Measurements from ENCODE around the gene ARHGEF11. TPM values are rescaled to one million over a fixed set of nuclear protein-coding genes. Genes with fewer than 3 reads are reported as not detected.
A peak's percentile ranks its signal among the peaks of the same experiment; 100 is the strongest.

Gene ARHGEF11
- total RNA-seq, 3 donors from 2014 or later, result 31.1 to 50.4 (median 33.1) TPM

GRCh38 chr1:156895927-156896326, 149.6 kb downstream of the ARHGEF11 start:
- Histone ChIP-seq H3K4me3 (peak overlapping the region in 2 of 3 donors; percentile 40 to 48), H3K9me3 (no peaks in the 10 kb centered on the region), H3K27ac (peak overlapping the region; percentile 78 to 97), H3K36me3 (no peaks in the 10 kb centered on the region), H3K27me3 (peaks cover 0 to 12% of the 10 kb centered on the region in 2 donors), H3K4me1 (peaks cover 0 to 6% of the 10 kb centered on the region in 2 donors)
- TF ChIP-seq CTCF (IDR thresholded peaks at IDR 0.05), result no peak
- no peak for TF ChIP-seq POLR2AphosphoS5 (IDR thresholded peaks at IDR 0.05)
- no peak for TF ChIP-seq POLR2A (IDR thresholded peaks at IDR 0.05)
- no peak for DNase-seq (ENCODE audit: low spot score in 2 of 2)
- intact Hi-C loops (cut with DNase I; ENCODE audit: low total_unique reads), result no loop called here

- H3K9me3 ChIP-seq, result no peaks in the 10 kb centered on the region
- H3K4me3 ChIP-seq, result peak overlapping the region; percentile 47 to 77 (median 48)
- intact Hi-C loops (cut with DNase I; ENCODE audit: low total_unique reads), result no loop called here
- H3K27ac ChIP-seq, result peak overlapping the region; percentile 78 to 97
- DNase-seq (ENCODE audit: low spot score in 2 of 2), result no peak
- TF ChIP-seq CTCF (IDR thresholded peaks at IDR 0.05) (no peak), POLR2AphosphoS5 (IDR thresholded peaks at IDR 0.05) (no peak), POLR2A (IDR thresholded peaks at IDR 0.05) (no peak)
- H3K36me3 ChIP-seq, result no peaks in the 10 kb centered on the region
- peaks cover 0 to 2% of the 10 kb centered on the region in 2 donors for H3K4me1 ChIP-seq
- H3K27me3 ChIP-seq, result peaks cover 0 to 12% of the 10 kb centered on the region in 2 donors
Measured at GRCh38 chr1:156895455-156895812, 150.1 kb downstream of the ARHGEF11 start.

GRCh38 chr1:156894711-156895454, 150.7 kb downstream of the ARHGEF11 start:
- Histone ChIP-seq H3K4me3 (peak overlapping the region; percentile 47 to 77 (median 48)), H3K27ac (peak overlapping the region; percentile 78 to 97), H3K36me3 (no peaks in the 10 kb centered on the region), H3K4me1 (no peaks in the 10 kb centered on the region), H3K9me3 (no peaks in the 10 kb centered on the region), H3K27me3 (peaks cover 0 to 12% of the 10 kb centered on the region in 2 donors)
- DNase-seq (ENCODE audit: low spot score in 2 of 2), result no peak
- intact Hi-C loops (cut with DNase I; ENCODE audit: low total_unique reads), result no loop called here
- TF ChIP-seq CTCF (IDR thresholded peaks at IDR 0.05), result no peak
- no peak for TF ChIP-seq POLR2AphosphoS5 (IDR thresholded peaks at IDR 0.05)

- H3K36me3 ChIP-seq, result no peaks in the 10 kb centered on the region
- H3K4me1 ChIP-seq, result no peaks in the 10 kb centered on the region
- peaks cover 0 to 12% of the 10 kb centered on the region in 2 donors for H3K27me3 ChIP-seq
- peak overlapping the region; percentile 47 to 77 (median 48) for H3K4me3 ChIP-seq
- H3K27ac ChIP-seq, result peak overlapping the region; percentile 78 to 97
- intact Hi-C loops (cut with DNase I; ENCODE audit: low total_unique reads), result no loop called here
- no peaks in the 10 kb centered on the region for H3K9me3 ChIP-seq
- no peak for DNase-seq (ENCODE audit: low spot score in 2 of 2)
- no peak for TF ChIP-seq CTCF (IDR thresholded peaks at IDR 0.05)
- no peak for TF ChIP-seq POLR2A (IDR thresholded peaks at IDR 0.05)
- TF ChIP-seq POLR2AphosphoS5 (IDR thresholded peaks at IDR 0.05), result no peak
Measured at GRCh38 chr1:156894001-156894400, 151.5 kb downstream of the ARHGEF11 start.
